H9 (cell line): Measurements from ENCODE around the gene TLL2. TPM values are rescaled to one million over a fixed set of nuclear protein-coding genes. Genes with fewer than 3 reads are reported as not detected.

Experiments
- DNase-seq: peaks from one replicate; pipeline ENCODE4 v3.0.0-alpha.2; 2017
- H2AFZ ChIP-seq: one replicate; pipeline ENCODE4 v1.6.1; 2013; ENCODE audit warnings: mild to moderate bottlenecking, low read length, control low read depth, moderate library complexity
- H2AK5ac ChIP-seq: 2 replicates; pipeline ENCODE4 v1.6.1; 2013; ENCODE audit warnings: low read length, control low read depth, mixed read lengths; ENCODE audit not compliant: insufficient read length
- H2BK120ac ChIP-seq: one replicate; pipeline ENCODE4 v1.6.1; 2013; ENCODE audit warnings: low read depth, mild to moderate bottlenecking, low read length, control low read depth, inconsistent platforms; ENCODE audit not compliant: poor library complexity, severe bottlenecking
- H2BK12ac ChIP-seq: 2 replicates; pipeline ENCODE4 v1.6.1; 2013; ENCODE audit warnings: low read length, control low read depth, mixed read lengths, low read depth; ENCODE audit not compliant: insufficient read length
- H2BK15ac ChIP-seq: 2 replicates; pipeline ENCODE4 v1.6.1; 2013; ENCODE audit warnings: low read depth, low read length, control low read depth
- H2BK20ac ChIP-seq: one replicate; pipeline ENCODE4 v1.6.1; 2013; ENCODE audit warnings: low read depth, mild to moderate bottlenecking, low read length, control low read depth, inconsistent platforms; ENCODE audit not compliant: poor library complexity, severe bottlenecking
- H2BK5ac ChIP-seq: 2 replicates; pipeline ENCODE4 v1.6.1; 2013; ENCODE audit warnings: low read length, control low read depth, mixed read lengths; ENCODE audit not compliant: insufficient read length
- H3K14ac ChIP-seq: 2 replicates; pipeline ENCODE4 v1.6.1; 2013; ENCODE audit warnings: low read length, control low read depth; ENCODE audit not compliant: insufficient read depth
- H3K18ac ChIP-seq: 2 replicates; pipeline ENCODE4 v1.6.1; 2013; ENCODE audit warnings: low read depth, mild to moderate bottlenecking, mixed read lengths, low read length, control low read depth; ENCODE audit not compliant: insufficient read length
- H3K23ac ChIP-seq: 2 replicates; pipeline ENCODE4 v1.6.1; 2013; ENCODE audit warnings: low read length, control low read depth, mixed read lengths, low read depth; ENCODE audit not compliant: insufficient read length
- H3K23me2 ChIP-seq: 2 replicates; pipeline ENCODE4 v1.6.1; 2013; ENCODE audit warnings: low read depth, mild to moderate bottlenecking, mixed read lengths, low read length, control low read depth; ENCODE audit not compliant: insufficient read length, poor library complexity, severe bottlenecking
- H3K27ac ChIP-seq: 2 replicates; pipeline ENCODE4 v1.5.1; 2013; ENCODE audit warnings: low read length, control low read depth, mixed read lengths, low read depth; ENCODE audit not compliant: insufficient read length
- H3K27me3 ChIP-seq: 2 replicates; pipeline ENCODE4 v1.6.1; 2013; ENCODE audit warnings: low read length, control low read depth, inconsistent platforms; ENCODE audit not compliant: insufficient read depth
- H3K4ac ChIP-seq: 2 replicates; pipeline ENCODE4 v1.6.1; 2013; ENCODE audit warnings: low read depth, mild to moderate bottlenecking, control low read depth, inconsistent platforms, low read length, moderate library complexity
- H3K4me1 ChIP-seq: 2 replicates; pipeline ENCODE4 v1.6.1; 2013; ENCODE audit warnings: low read length, control low read depth, inconsistent platforms; ENCODE audit not compliant: insufficient read depth
- H3K4me2 ChIP-seq: 2 replicates; pipeline ENCODE4 v1.6.1; 2013; ENCODE audit warnings: low read length, control low read depth, mixed read lengths; ENCODE audit not compliant: insufficient read length, insufficient read depth
- H3K56ac ChIP-seq: 2 replicates; pipeline ENCODE4 v1.6.1; 2013; ENCODE audit warnings: low read depth, mild to moderate bottlenecking, mixed read lengths, low read length, control low read depth; ENCODE audit not compliant: insufficient read length
- H3K79me1 ChIP-seq: 2 replicates; pipeline ENCODE4 v1.6.1; 2013; ENCODE audit warnings: low read depth, mild to moderate bottlenecking, moderate library complexity, low read length, control low read depth, inconsistent platforms; ENCODE audit not compliant: insufficient read depth, poor library complexity, severe bottlenecking
- H3K79me2 ChIP-seq: 2 replicates; pipeline ENCODE4 v1.6.1; 2013; ENCODE audit warnings: low read length, control low read depth, inconsistent platforms; ENCODE audit not compliant: insufficient read depth
- H3K9ac ChIP-seq: 2 replicates; pipeline ENCODE4 v1.6.1; 2013; ENCODE audit warnings: low read length, control low read depth, mixed read lengths; ENCODE audit not compliant: insufficient read length; ENCODE audit errors: extremely low read depth
- H3K9me3 ChIP-seq: one replicate; pipeline ENCODE4 v1.6.1; 2013; ENCODE audit warnings: low read depth, low read length, inconsistent platforms; ENCODE audit not compliant: control insufficient read depth
- H3T11ph ChIP-seq: one replicate; pipeline ENCODE4 v1.6.1; 2013; ENCODE audit warnings: mild to moderate bottlenecking, low read length, control low read depth, inconsistent platforms
- H4K20me1 ChIP-seq: one replicate; pipeline ENCODE4 v1.6.1; 2013; ENCODE audit not compliant: control insufficient read depth, insufficient read length, insufficient read depth
- H4K5ac ChIP-seq: 2 replicates; pipeline ENCODE4 v1.6.1; 2013; ENCODE audit warnings: low read depth, mild to moderate bottlenecking, mixed read lengths, low read length, control low read depth; ENCODE audit not compliant: insufficient read length
- H4K8ac ChIP-seq: replicated peaks from 2 replicates; pipeline ENCODE4 v1.6.1; 2013; ENCODE audit warnings: low read length, control low read depth, mixed read lengths, low read depth; ENCODE audit not compliant: insufficient read length
- H4K91ac ChIP-seq: 2 replicates; pipeline ENCODE4 v1.6.1; 2013; ENCODE audit warnings: low read depth, mild to moderate bottlenecking, moderate library complexity, mixed read lengths, low read length, control low read depth; ENCODE audit not compliant: insufficient read length
- H3K27ac Mint-ChIP-seq, 3 experiments: 2 replicates in 2 of 3; 3 replicates in 1 of 3; pipeline ENCODE4 v1.8.0; 2020 to 2021; ENCODE audit warnings: mixed read lengths in 3 of 3, mild to moderate bottlenecking in 1 of 3, moderate library complexity in 1 of 3
- H3K27me3 Mint-ChIP-seq: 2 replicates; pipeline ENCODE4 v1.8.0; 2021; ENCODE audit warnings: low read depth, mild to moderate bottlenecking, moderate library complexity, mixed read lengths
- H3K36me3 Mint-ChIP-seq, 3 experiments: 2 replicates in 2 of 3; 3 replicates in 1 of 3; pipeline ENCODE4 v1.8.0; 2020 to 2021; ENCODE audit warnings: low read depth in 3 of 3, mixed read lengths in 3 of 3; ENCODE audit not compliant: insufficient read depth in 1 of 3
- H3K4me1 Mint-ChIP-seq, 2 experiments: 2 replicates each; pipeline ENCODE4 v1.8.0; 2020; ENCODE audit warnings: mixed read lengths in 2 of 2
- H3K4me3 Mint-ChIP-seq, 2 experiments: 2 replicates in 1 of 2; 3 replicates in 1 of 2; pipeline ENCODE4 v1.8.0; 2020 to 2021; ENCODE audit warnings: mild to moderate bottlenecking in 2 of 2, mixed read lengths in 2 of 2, moderate library complexity in 1 of 2
- H3K9me3 Mint-ChIP-seq, 2 experiments: 2 replicates in 1 of 2; 3 replicates in 1 of 2; pipeline ENCODE4 v1.8.0; 2020; ENCODE audit warnings: mild to moderate bottlenecking in 2 of 2, mixed read lengths in 2 of 2, moderate library complexity in 1 of 2
- CTCF ChIP-seq: fragments of 200-600 bp; sonication (generic); conservative IDR thresholded peaks from 3 replicates; pipeline ENCODE4 v1.8.0; 2021; ENCODE audit warnings: antibody characterized with exemption, mild to moderate bottlenecking
- WGBS: extraction: QIAGEN DNeasy Blood & Tissue Kit; methylation state at CpG from one replicate; pipeline ENCODE4 v1.1.7; 2013; ENCODE audit warnings: missing lambda C conversion rate, low lambda C conversion rate, mixed read lengths; ENCODE audit not compliant: insufficient read length; ENCODE audit errors: extremely low coverage; 5-methylcytosine and 5-hydroxymethylcytosine counted together
- total RNA-seq: library from RNA; stranded (reverse); gene quantifications from 2 replicates; pipeline ENCODE4 v1.2.1, GENCODE V29; 2021

The TLL2 gene
- total RNA-seq, 1 experiment from 2014 or later, result 1.4 TPM

- H3K27me3 ChIP-seq, result no peaks in the 10 kb centered on the region
- no peak overlapping the region for H4K91ac ChIP-seq
- H2BK120ac ChIP-seq, result no peak overlapping the region
- H3K27ac ChIP-seq, result no peak overlapping the region
- H4K5ac ChIP-seq, result no peak overlapping the region
- no peak overlapping the region for H2AFZ ChIP-seq
- no peak overlapping the region for H3K23ac ChIP-seq
- Mint-ChIP-seq H3K27ac (peak overlapping the region in 1 of 3 experiments; percentile 25; a peak in 1 of 7 replicates), H3K36me3 (no peaks in the 10 kb centered on the region; a peak in 1 of 7 replicates), H3K4me3 (no peak overlapping the region), H3K9me3 (no peaks in the 10 kb centered on the region), H3K27me3 (peaks cover 7% of the 10 kb centered on the region), H3K4me1 (peaks cover 5 to 9% of the 10 kb centered on the region in 2 experiments; a peak in 3 of 4 replicates)
- no peaks in the 10 kb centered on the region for H3K23me2 ChIP-seq
- no peak overlapping the region for H2BK15ac ChIP-seq
- H3T11ph ChIP-seq, result no peak overlapping the region
- DNase-seq, result peak; percentile 17
- H3K4me2 ChIP-seq, result no peak overlapping the region
- H3K9ac ChIP-seq, result no peak overlapping the region
- no peak overlapping the region for H2BK12ac ChIP-seq
- no peak overlapping the region for H2BK5ac ChIP-seq
- no peaks in the 10 kb centered on the region for H3K79me1 ChIP-seq
- H4K20me1 ChIP-seq, result no peaks in the 10 kb centered on the region
- no peaks in the 10 kb centered on the region for H3K4me1 ChIP-seq
- no peaks in the 10 kb centered on the region for H3K9me3 ChIP-seq
- no peak overlapping the region for H3K14ac ChIP-seq
- H3K79me2 ChIP-seq, result no peaks in the 10 kb centered on the region
- H4K8ac ChIP-seq, result no peak overlapping the region
- no peak overlapping the region for H3K18ac ChIP-seq
- WGBS, result no CpG with 5 or more reads among the region's 4 CpGs
- no peak overlapping the region for H2AK5ac ChIP-seq
- H3K56ac ChIP-seq, result no peak overlapping the region
- TF ChIP-seq CTCF, result no peak
- H3K4ac ChIP-seq, result no peak overlapping the region
- no peak overlapping the region for H2BK20ac ChIP-seq
Observed at GRCh38 chr10:96494694-96495093, 19.0 kb downstream of the TLL2 start.
